HCT116 (cell line): ENCODE data around the gene PLA2G1B. TPM values are rescaled to one million over a fixed set of nuclear protein-coding genes. Genes with fewer than 3 reads are reported as not detected.

Source experiments
- ATAC-seq: fragments of 200-7000 bp; cut with Tn5 transposase; 2 replicates; pipeline ENCODE4 v1.9.1; 2020; ENCODE audit warnings: mild to moderate bottlenecking, moderate library complexity
- BruUV-seq: library from RNA; stranded (reverse); fragments of 400-500 nt; replicated peaks from 2 replicates; lab custom pipeline; 2021; lab: Mats Ljungman, UMichigan
- CTCF ChIA-PET: fragments of 300-600 bp; sonication (Branson Sonifier 250); formaldehyde crosslinking; loops from one replicate; lab custom pipeline; 2021; ENCODE audit warnings: antibody characterized with exemption; lab: Charles Lee
- POLR2A ChIA-PET: fragments of 300-600, 350-600 bp; sonication (Branson Sonifier 250); formaldehyde crosslinking; loops from one replicate; lab custom pipeline; 2021; ENCODE audit warnings: antibody characterized with exemption; lab: Charles Lee
- RAD21 ChIA-PET, 2 experiments: fragments of 300-600 bp; sonication (Branson Sonifier 250); formaldehyde crosslinking; loops; one replicate each; lab custom pipeline; 2023; ENCODE audit warnings: low total read pairs in 2 of 2; ENCODE audit not compliant: uncharacterized antibody in 2 of 2, unreplicated experiment in 2 of 2, low non-redundant PET in 1 of 2; lab: Charles Lee
- DNase-seq: peaks from one replicate; pipeline ENCODE4 v3.0.0-alpha.2; 2010; ENCODE audit warnings: low read depth, low spot score
- H2AFZ ChIP-seq: fragments of 200-600 bp; shearing (Covaris generic), sonication (generic); 2 replicates; pipeline ENCODE4 v1.6.1; 2017; ENCODE audit warnings: low read depth, mixed run types, mixed read lengths, antibody characterized with exemption, low read length; ENCODE audit not compliant: poor library complexity, severe bottlenecking
- H3K27ac ChIP-seq: 2 replicates; pipeline ENCODE4 v1.5.1; 2012; ENCODE audit warnings: low read depth, low read length
- H3K27me3 ChIP-seq: fragments of 200-600 bp; sonication (generic); 2 replicates; pipeline ENCODE4 v1.6.1; 2016; ENCODE audit warnings: mixed run types, low read length, mixed read lengths; ENCODE audit not compliant: insufficient read depth
- H3K36me3 ChIP-seq, 2 experiments: fragments of 200-500 bp in 1 of 2; fragments of 200-600 bp in 1 of 2; sonication (Bioruptor generic) in 1 of 2; sonication (generic) in 1 of 2; 2 replicates each; pipeline versions ENCODE4 v1.5.1 to v1.6.1; 2014 to 2016; ENCODE audit warnings: low read length in 2 of 2, inconsistent platforms in 1 of 2, mixed read lengths in 1 of 2, mixed run types in 1 of 2; ENCODE audit not compliant: insufficient read depth in 2 of 2, control insufficient read depth in 1 of 2
- H3K4me1 ChIP-seq, 2 experiments: fragments of 200-600 bp in 1 of 2; sonication (generic) in 1 of 2; 2 replicates each; pipeline versions ENCODE4 v1.5.1 to v1.6.1; 2012 to 2017; ENCODE audit warnings: low read length in 2 of 2, inconsistent platforms in 1 of 2, mild to moderate bottlenecking in 1 of 2, mixed read lengths in 1 of 2, mixed run types in 1 of 2, moderate library complexity in 1 of 2; ENCODE audit not compliant: insufficient read depth in 2 of 2, control insufficient read depth in 1 of 2
- H3K4me2 ChIP-seq: fragments of 200-600 bp; sonication (generic); 2 replicates; pipeline ENCODE4 v1.6.1; 2017; ENCODE audit warnings: mixed run types, low read length, mixed read lengths
- H3K4me3 ChIP-seq, 2 experiments: fragments of 200-600 bp in 1 of 2; sonication (generic) in 1 of 2; replicated peaks in 1 of 2; 2 replicates each; pipeline ENCODE4 v1.5.1; 2011 to 2016; ENCODE audit warnings: low read length in 2 of 2, control low read depth in 1 of 2, low read depth in 1 of 2, mild to moderate bottlenecking in 1 of 2, mixed read lengths in 1 of 2, mixed run types in 1 of 2
- H3K79me2 ChIP-seq: fragments of 200-600 bp; sonication (generic); 2 replicates; pipeline ENCODE4 v1.6.1; 2017; ENCODE audit warnings: mild to moderate bottlenecking, mixed run types, low read length, moderate library complexity, mixed read lengths; ENCODE audit not compliant: insufficient read depth
- H3K9ac ChIP-seq: fragments of 200-600 bp; sonication (generic); 2 replicates; pipeline ENCODE4 v1.6.1; 2016; ENCODE audit warnings: low read length, mixed read lengths
- H3K9me2 ChIP-seq: fragments of 200-600 bp; sonication (generic), shearing (Covaris generic); 2 replicates; pipeline ENCODE4 v1.6.1; 2017; ENCODE audit warnings: mixed run types, mild to moderate bottlenecking, moderate library complexity; ENCODE audit not compliant: insufficient read depth
- H3K9me3 ChIP-seq, 2 experiments: fragments of 200-500 bp in 1 of 2; fragments of 200-600 bp in 1 of 2; sonication (Bioruptor generic) in 1 of 2; sonication (generic) in 1 of 2; 2 replicates each; pipeline ENCODE4 v1.6.1; 2014 to 2017; ENCODE audit warnings: low read length in 2 of 2, mixed read lengths in 2 of 2, inconsistent platforms in 1 of 2, low read depth in 1 of 2, mild to moderate bottlenecking in 1 of 2, mixed run types in 1 of 2, moderate library complexity in 1 of 2; ENCODE audit not compliant: control insufficient read depth in 1 of 2, insufficient read depth in 1 of 2
- H4K20me1 ChIP-seq: fragments of 200-600 bp; sonication (generic), shearing (Covaris generic); 2 replicates; pipeline ENCODE4 v1.6.1; 2017; ENCODE audit warnings: mixed run types, mild to moderate bottlenecking, moderate library complexity; ENCODE audit not compliant: insufficient read depth
- CBX3 ChIP-seq: IDR thresholded peaks from 2 replicates; pipeline ENCODE4 v1.6.1; 2012; ENCODE audit warnings: low read depth
- CEBPB ChIP-seq: IDR thresholded peaks from 2 replicates; pipeline ENCODE4 v1.6.1; 2012; ENCODE audit warnings: low read depth
- CTCF ChIP-seq, 3 experiments: fragments of 200-600 bp in 1 of 3; sonication (generic) in 1 of 3; IDR thresholded peaks in 2 of 3; conservative IDR thresholded peaks in 1 of 3; 2 replicates each; pipeline ENCODE4 v1.5.1; 2012 to 2017; ENCODE audit warnings: low read depth in 2 of 3, low read length in 2 of 3, antibody characterized with exemption in 1 of 3, borderline replicate concordance in 1 of 3, control low read depth in 1 of 3, mild to moderate bottlenecking in 1 of 3, mixed read lengths in 1 of 3, mixed run types in 1 of 3, moderate library complexity in 1 of 3; ENCODE audit not compliant: insufficient read depth in 1 of 3
- EGR1 ChIP-seq: IDR thresholded peaks from 2 replicates; pipeline ENCODE4 v1.6.1; 2012; ENCODE audit warnings: low read depth
- ELF1 ChIP-seq: IDR thresholded peaks from 2 replicates; pipeline ENCODE4 v1.6.1; 2012; ENCODE audit warnings: low read depth, borderline replicate concordance
- EZH2 ChIP-seq: fragments of 200-600 bp; sonication (generic); IDR thresholded peaks from 2 replicates; pipeline ENCODE4 v1.6.1; 2017; ENCODE audit warnings: antibody characterized with exemption, mixed run types
- FOSL1 ChIP-seq: IDR thresholded peaks from 2 replicates; pipeline ENCODE4 v1.6.1; 2012; ENCODE audit warnings: low read depth
- JUND ChIP-seq: IDR thresholded peaks from 2 replicates; pipeline ENCODE4 v1.6.1; 2012
- MAX ChIP-seq: IDR thresholded peaks from 2 replicates; pipeline ENCODE4 v1.6.1; 2012
- POLR2AphosphoS5 ChIP-seq: IDR thresholded peaks from 2 replicates; pipeline ENCODE4 v1.6.1; 2011; ENCODE audit warnings: mild to moderate bottlenecking, low read depth, low read length, moderate library complexity
- RAD21 ChIP-seq: IDR thresholded peaks from 2 replicates; pipeline ENCODE4 v1.6.1; 2012; ENCODE audit warnings: low read depth, mild to moderate bottlenecking
- REST ChIP-seq: IDR thresholded peaks from 2 replicates; pipeline ENCODE4 v1.6.1; 2012; ENCODE audit warnings: low read depth
- SIN3A ChIP-seq: IDR thresholded peaks from 2 replicates; pipeline ENCODE4 v1.6.1; 2012; ENCODE audit warnings: low read depth
- SP1 ChIP-seq: IDR thresholded peaks from 2 replicates; pipeline ENCODE4 v1.6.1; 2012; ENCODE audit warnings: low read depth
- SRF ChIP-seq: IDR thresholded peaks from 2 replicates; pipeline ENCODE4 v1.6.1; 2012; ENCODE audit warnings: low read depth
- TCF7L2 ChIP-seq: IDR thresholded peaks from 2 replicates; pipeline ENCODE4 v1.7.0; 2011; ENCODE audit warnings: borderline replicate concordance, inconsistent platforms; ENCODE audit not compliant: insufficient read depth, insufficient read length; ENCODE audit errors: extremely low read depth
- YY1 ChIP-seq: IDR thresholded peaks from 2 replicates; pipeline ENCODE4 v1.6.1; 2011; ENCODE audit warnings: low read length, low read depth, moderate library complexity, mild to moderate bottlenecking; ENCODE audit not compliant: insufficient replicate concordance; ENCODE audit errors: extremely low read depth
- ZFX ChIP-seq: fragments of 450-650 bp; IDR thresholded peaks from 2 replicates; pipeline ENCODE4 v1.6.1; 2017
- ZNF274 ChIP-seq: fragments of 200-500 bp; sonication (Bioruptor generic); IDR thresholded peaks from 2 replicates; pipeline ENCODE4 v1.6.1; 2014; ENCODE audit warnings: mild to moderate bottlenecking, low read depth, low read length, inconsistent platforms
- intact Hi-C: fragments of 100-400 bp; cut with micrococcal nuclease; formaldehyde crosslinking; loops from 2 replicates; pipeline ENCODE4 v1.10.0; 2022
- total RNA-seq: library from RNA; stranded (reverse); gene quantifications from one replicate; pipeline ENCODE4 v1.2.1, GENCODE V29; 2021; ENCODE audit not compliant: unreplicated experiment

PLA2G1B gene
- total RNA-seq, 1 experiment from 2014 or later = 2.0 TPM

- TF ChIP-seq CTCF (IDR thresholded peaks at IDR 0.05 in 2 of 3, conservative IDR thresholded peaks at IDR 0.05 in 1 of 3; ENCODE audit: borderline replicate concordance in 1 of 3, insufficient read depth in 1 of 3, low read depth in 2 of 3, low read length in 2 of 3) = 0 out of 6 replicates have a peak, but pooled peaks of 1 of the 3 experiments have one; percentile 6
- TF ChIP-seq ZFX = no peak
- TF ChIP-seq RAD21 = 0 out of 2 replicates have a peak, but pooled peaks have one; percentile 24
- peak; percentile 84 for TF ChIP-seq SRF
- TF ChIP-seq ELF1 = no peak; the same call in 1 of the 2 replicates
- TF ChIP-seq, all 23 proteins: peak for 16
Measured at GRCh38 chr12:120292661-120293531, 34.7 kb downstream of the PLA2G1B start, which contains the start of gene RNU4-1 (continued).

- intact Hi-C loops = no loop called here
- H3K9ac ChIP-seq = peak overlapping the region; percentile 78
- peak overlapping the region; percentile 83 for H3K4me2 ChIP-seq
- peak overlapping the region; percentile 47 to 56 for H3K4me3 ChIP-seq
- DNase-seq = no peak
- no peaks in the 10 kb centered on the region for H3K36me3 ChIP-seq
- no peaks in the 10 kb centered on the region for H3K9me3 ChIP-seq
- H4K20me1 ChIP-seq = no peaks in the 10 kb centered on the region
- peak overlapping the region; percentile 84 for H3K27ac ChIP-seq
- no peak for TF ChIP-seq ZNF274
- TF ChIP-seq SIN3A = no peak
- no peak for TF ChIP-seq REST
- no peak for TF ChIP-seq SRF
- no peak for TF ChIP-seq EZH2
- TF ChIP-seq SP1 = no peak
- no peak for TF ChIP-seq ZFX
- TF ChIP-seq EGR1 = no peak
- no peak for TF ChIP-seq CEBPB
- no peak for TF ChIP-seq POLR2AphosphoS5
- no peak for TF ChIP-seq MAX
- TF ChIP-seq JUND = no peak
- TF ChIP-seq CBX3 = no peak
- TF ChIP-seq TCF7L2 = no peak
- TF ChIP-seq YY1 = no peak
- no peak for TF ChIP-seq FOSL1
- POLR2A ChIA-PET = interaction anchor here (0.6 to 8.0 kb wide), 23 partner anchors 10 to 318 kb away, joined by 3 to 394 read pairs (median 10); partner anchors contain the start of genes COX6A1, DYNLL1, PLA2G1B and PXN
- CTCF ChIA-PET = interaction anchor here (1.2 to 3.2 kb wide), 4 partner anchors 10 to 92 kb away, joined by 3 to 32 read pairs (median 15); partner anchors contain the start of genes RPLP0 and SIRT4
- BruUV-seq = TSS peak; percentile 91
- peak; percentile 12 for ATAC-seq
- H2AFZ ChIP-seq = no peak overlapping the region
- peaks cover 10 to 36% of the 10 kb centered on the region in 2 experiments for H3K4me1 ChIP-seq
- H3K79me2 ChIP-seq = no peaks in the 10 kb centered on the region
- RAD21 ChIA-PET = no interaction called here
- H3K9me2 ChIP-seq = no peaks in the 10 kb centered on the region
- no peaks in the 10 kb centered on the region for H3K27me3 ChIP-seq
Measured at GRCh38 chr12:120292411-120292660, 35.2 kb downstream of the PLA2G1B start.
